ENCODE measurements around the gene TLL2.

TLL2 gene

DNA sequence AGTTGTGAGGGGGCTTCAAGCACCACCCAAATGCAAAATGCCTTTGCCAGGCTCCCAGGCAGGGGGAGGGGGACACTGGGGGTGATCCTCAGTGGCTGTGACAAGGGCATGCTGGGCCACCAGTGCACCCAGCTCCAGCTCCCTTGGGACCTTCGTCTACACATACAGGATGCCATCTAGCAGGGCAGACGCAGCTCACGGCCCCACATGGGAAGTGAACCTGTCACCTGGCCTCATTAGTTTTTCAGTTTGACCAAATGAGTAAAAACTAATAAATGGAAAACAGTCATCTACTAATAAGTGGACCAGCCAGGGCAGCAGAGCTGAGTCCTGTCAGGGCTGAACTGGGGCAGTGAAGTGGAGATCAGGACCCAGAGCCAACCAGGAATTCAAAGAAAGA, 50.2 kb downstream of the TLL2 start:
- no peak for DNase-seq (ENCODE audit: low read depth)

DNA sequence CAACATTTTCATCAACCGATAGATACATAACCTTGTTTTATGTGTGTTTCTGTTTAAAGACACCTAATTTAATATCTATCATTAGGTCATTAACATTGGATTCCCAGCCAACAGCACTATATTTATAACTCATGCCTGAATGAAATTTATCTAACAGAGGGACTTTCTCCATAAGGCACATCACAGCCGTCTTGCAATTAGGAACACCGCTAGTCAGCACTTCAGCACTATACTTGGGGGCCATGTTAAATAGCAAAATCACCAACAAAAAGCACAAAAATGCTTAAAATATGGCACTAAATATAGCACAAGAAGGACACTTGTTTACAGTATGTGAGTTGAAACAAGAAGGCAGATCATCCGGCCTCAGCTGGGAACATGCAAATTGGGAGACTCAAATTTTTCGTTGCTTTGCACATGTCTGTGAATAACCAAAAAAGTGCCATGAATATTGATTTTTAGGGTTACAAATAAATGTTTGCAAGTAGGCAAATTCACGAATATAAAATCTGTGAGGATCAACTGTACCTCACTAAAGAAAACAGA, 51.0 kb downstream of the TLL2 start:
- DNase-seq (ENCODE audit: low read depth) = no peak

DNA sequence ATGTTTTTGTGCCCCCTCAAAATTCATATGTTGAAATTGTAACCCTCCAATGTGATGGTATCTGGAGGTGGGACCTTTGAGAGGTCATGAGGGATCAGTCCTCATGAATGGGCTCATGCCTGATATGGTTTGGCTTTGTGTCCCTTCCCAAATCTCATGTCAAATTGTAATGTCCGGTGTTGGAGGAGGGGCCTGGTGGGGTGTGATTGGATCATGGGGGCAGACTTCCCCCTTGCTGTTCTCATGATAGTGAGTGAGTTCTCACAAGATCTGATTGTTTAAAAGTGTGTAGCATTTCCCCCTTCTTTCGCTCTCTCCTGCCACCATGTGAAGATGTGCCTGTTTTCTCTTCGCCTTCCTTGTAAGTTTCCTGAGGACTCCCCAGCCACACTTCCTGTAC, 53.4 kb downstream of the TLL2 start:
- no peak for DNase-seq (ENCODE audit: low read depth)

DNA sequence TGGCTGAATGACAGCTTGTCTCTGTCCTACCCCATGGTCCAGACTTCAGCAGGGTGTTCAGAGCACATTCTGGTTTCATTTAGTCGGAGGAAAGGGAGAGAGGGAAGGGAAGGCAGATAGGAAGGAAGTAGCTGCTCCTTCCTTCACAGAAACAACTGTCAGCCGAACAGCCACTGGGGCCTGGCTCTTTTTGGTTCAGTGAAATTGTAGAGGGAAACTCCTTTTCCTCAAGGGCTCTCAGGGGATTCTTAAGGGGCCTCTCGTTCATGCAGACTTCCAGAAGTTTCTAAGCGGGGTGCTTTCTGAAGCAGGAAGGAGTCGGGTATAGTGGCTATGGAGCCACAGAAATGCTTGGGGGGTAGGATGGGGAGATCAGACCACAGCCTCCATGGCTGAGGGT, 56.4 kb downstream of the TLL2 start:
- no peak for DNase-seq (ENCODE audit: low read depth)

DNA sequence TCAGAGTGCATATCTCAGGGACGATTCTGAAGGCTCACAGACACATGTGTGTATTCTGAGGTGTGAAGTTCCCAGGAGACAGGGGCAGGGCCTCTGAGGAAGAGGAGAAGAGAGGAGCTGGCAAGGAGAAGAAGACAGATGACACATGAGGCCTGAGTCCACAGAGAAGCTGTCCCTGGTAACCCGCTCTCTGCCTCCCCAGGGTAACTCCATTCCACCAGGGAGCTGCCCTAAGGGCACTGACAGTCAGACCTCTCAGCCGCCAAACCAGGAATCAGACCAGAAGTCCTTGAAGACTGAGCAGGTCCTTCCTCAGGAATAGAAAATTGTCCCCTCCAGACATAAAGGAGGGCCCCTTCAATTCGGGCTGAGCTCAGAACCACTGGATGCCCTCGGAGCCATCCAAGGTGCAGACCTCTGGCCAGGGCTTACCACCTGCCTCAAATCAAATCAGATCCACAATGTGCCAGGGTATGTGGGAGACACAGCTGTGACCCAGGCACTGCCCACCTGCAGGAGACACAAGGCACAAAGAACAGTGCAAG, 57.4 kb downstream of the TLL2 start:
- no peak for DNase-seq (ENCODE audit: low read depth)

DNA sequence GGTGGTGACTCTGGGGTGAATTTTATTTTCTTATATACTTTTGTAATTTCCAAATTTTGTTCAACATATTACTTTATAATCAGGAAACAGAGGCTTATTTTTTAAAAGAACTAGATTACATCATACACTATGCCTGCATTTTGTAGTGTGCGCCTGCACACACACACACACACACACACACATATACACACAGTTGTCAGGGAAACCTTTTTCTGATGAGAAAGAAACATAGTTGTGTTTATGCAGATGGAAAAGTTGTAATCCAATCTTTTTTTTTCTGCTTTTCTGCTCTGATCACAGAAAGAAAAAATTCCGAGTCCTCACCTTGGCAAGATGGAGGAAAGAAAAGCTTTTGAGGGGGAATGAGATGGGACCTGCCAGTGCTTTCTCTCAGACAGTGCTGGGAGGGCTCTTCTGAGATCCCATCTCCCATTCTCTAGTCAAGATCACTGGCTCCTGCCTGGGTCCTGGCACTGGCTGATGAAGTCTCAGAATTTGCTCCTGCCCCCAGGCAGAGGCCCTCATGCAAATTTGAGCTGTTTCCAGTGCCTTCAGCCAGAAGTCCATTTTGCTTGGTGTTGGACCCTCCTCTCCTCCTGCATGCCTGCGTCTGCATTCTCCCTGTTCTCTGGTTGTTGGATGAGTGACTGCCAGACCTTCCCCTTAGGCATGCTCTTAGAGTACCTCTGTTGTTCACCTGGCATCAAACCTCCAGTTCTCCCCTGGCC, 59.7 kb downstream of the TLL2 start:
- no peak for DNase-seq (ENCODE audit: low read depth)

DNA sequence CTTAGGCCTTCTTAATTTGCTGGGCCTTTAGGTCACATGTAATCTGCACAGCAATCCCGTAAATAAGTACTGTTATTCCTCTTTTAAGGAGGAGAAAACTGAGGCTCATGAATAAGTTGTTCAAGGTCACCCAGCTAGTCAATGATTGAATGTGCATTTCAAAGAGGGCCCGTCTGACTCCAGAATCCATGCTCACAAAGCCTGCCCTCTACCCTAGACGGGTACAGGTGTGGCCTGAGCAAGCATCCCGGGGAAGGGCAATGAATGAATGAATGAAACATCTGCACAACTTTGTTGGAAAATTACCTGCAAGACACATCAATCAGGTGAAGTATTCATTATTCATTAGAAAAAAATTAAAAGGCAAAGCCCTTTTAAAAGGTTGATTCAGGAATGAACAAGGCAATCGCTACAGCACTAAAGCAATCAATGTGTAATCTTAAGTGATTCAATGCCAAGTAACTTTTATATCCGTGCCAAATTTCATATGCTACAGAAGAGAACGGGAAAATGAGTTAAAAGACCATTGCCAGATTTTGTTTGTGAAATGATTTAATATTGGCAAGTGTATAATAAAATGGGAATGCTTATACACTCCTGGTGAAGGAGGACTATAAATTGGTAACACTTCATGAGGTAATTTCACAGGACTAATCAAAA, 61.1 kb downstream of the TLL2 start:
- DNase-seq (ENCODE audit: low read depth) = no peak

DNA sequence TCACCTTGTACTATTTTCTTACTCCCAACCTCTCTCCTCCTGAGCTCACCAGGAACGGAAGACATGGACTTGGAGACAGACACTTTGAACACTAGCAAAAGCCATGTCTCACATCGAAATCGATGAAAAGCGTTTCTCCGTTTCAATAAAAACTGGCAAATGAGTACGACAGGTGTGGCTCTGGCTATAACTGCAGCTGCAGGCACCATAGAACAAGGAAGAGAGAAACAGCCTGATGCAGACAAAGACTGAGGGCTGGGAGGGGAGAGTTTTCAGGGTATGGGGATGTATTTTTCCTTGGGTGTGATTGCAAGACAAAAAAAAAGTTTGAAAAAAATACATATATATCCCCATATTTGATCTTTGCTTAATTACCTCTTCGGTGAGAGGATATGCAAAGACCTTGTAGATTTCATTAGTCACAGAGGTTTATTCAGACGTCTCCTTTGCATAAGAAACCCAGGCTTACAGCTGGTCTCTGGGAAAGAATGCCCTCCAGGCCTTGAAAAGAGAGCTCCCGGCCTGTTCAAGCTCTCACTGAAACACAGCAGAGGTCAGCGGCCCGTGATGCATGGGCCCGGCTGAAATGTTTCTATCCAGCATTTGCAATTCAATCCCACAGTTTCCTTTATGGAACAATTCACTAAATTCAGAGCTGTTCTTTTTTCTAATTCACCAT, 63.1 kb downstream of the TLL2 start:
- DNase-seq (ENCODE audit: low read depth) = no peak

DNA sequence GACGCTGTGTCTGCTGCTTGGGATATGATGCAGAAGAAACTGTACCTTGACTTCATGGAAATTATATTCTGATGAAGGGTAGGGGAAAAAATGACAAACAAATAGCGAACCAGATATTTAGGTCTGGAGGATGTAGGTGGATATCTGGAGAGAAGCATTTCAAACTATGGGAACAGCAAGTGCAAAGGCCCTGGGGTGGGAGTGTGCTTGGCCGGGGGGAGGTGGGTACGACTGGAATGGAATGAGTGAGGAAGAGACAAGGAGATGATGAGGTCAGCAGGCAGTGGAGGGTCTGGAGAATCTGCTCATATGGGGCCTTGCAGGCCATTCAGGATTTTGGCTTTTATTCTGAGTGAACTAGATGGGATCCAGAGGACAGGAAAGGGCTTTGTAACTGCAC, 65.2 kb downstream of the TLL2 start:
- DNase-seq (ENCODE audit: low read depth) = no peak

DNA sequence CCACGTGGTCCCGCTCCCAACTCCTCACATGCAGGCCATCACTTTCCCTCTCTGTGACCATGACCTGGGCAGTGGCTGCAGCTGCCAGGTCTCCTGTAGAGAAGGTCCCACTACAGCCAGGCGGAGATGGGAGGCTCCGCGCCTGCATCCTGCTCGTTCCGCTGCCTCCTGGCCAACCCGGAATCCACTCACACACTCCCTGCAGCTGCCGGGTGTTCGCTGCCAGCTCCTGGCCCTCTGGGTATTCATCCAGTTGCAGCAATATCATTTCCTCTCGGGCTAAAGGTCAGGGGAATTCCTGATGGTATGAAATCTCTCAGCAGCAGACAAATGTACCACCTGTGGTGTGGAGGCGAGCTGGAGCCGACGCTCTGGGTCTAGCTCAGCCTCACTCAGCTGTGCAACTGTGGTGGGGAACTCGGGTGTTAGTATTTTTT, 65.7 kb downstream of the TLL2 start:
- no peak for DNase-seq (ENCODE audit: low read depth)

DNA sequence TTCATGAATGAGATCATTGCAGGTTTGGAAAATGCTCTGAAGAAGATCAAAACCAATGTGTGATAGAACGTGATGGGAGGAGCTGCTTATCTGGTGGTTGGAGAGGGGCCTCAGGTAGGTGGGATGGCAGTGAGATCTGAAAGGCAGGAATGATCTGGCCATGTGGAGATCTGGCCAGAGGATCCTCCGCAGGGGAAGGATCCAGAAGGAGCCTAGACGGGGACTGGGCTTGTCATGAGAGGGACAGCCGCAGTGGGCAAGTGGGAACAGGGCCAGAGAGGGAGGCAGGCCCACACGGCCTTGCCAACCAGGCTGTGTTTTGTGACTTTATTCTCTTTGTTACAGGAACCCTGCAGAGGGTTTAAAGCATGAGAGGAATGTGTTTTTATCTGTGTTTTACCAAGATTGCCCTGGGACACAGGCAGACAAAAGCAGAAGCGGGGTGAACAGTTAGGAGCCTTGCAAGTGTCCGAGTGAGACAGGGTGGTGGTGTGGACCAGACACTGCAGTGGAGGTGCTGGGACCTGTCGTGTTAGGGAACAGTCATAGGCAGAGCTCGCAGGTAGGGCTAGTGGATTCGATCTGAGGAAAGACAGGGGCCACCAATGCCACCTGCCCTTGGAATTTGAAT, 66.6 kb downstream of the TLL2 start:
- DNase-seq (ENCODE audit: low read depth) = no peak

DNA sequence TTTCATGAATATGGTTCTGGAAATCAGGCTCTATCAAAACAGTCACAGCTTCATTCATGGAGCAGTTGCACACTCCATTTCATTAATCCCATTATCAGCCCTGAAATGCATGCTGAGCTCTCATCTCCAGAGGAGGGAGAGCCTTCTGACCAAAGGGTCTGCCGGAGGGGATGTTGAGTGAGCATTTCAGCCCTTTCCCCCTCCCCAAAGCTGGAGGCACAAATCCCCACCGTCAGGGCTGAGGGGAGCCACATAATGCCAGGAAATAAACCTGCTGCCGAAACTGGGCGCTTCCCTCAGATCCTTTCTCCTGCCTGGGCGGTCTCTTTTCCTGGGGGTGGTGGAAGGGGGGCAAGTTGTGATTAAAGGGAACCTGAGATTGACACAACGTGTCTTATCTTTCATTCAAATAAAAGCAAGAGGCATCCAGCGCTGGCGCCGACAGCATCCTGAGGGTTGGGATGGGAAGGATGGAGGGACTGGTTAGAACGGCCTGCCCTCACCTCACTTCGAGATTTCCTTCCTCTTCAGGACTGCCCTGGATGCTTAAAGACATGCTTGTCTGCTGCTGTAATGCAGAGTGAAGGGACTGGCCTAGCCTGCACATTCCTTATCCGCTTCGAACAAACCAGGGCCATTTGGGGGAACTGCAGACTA, 71.6 kb downstream of the TLL2 start:
- no peak for DNase-seq (ENCODE audit: low read depth)

DNA sequence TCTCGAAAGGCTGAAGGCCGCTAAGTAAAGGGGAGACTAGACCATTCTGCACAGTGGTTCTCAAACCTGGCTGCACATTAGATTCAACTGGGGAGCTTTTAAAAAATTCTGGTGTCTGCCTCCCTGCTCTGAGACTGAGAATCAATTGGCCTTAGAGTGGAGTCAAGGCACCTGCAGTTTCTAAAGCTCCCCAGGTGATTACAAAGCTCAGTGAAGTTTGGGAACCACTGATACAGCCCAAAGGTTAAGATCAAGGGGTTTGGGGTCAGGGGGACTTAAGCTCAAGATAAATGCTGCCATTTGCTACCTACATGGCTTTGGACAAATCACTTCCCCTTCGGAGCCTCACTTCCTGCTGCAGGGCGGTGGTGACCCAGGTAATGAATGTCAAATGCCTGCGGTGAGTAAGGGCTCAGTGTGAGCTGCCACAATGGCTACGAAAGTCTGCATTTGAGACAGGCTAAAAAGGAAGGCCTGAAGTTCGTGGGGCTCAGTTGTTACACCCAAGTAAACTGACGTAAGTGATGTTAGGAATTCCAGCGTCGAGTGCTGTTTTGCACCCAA, 72.3 kb downstream of the TLL2 start:
- DNase-seq (ENCODE audit: low read depth) = no peak

DNA sequence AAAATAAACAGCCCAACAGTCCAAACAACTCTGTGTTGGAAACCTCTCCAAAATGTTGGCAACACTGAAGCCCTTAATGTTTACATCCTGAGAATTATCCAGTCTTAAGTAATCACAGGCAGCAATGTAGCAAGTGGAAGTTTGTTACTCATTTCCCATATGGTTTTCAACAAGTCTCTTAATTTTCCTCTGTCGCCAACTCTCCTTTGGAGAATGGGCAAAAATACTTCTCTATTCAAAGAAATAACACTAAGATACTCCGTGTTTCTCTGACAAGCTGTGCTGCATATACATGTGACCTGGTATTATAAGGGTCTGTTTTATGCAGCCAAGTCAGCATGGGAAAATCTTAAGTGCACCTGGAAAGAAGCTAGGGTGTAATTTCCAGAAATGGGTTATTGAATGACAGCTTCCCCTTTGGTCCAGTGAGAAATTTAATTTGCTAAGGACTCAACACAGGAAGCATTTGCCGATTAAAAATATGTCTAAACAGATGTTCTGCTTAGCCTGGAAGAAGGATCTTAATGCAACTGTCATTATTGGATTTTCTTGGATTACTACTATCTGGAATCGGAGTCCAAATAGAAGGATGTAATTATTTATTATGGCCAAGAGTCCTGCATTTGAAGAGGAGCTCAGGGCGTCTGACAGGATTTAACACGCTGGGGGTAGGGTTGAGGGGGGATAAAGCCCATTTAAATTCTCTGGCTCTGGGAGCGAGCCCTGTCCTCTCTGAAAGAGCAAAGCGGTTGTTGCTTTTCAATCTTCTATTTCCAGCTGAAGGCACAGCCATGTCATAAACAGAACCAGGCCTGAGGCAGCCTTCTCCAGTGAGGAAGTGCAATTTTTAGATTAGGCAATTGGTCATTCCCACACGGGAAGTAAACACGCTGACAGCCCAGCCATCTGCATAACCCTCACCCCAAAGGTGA, 73.1 kb downstream of the TLL2 start:
- no peak for DNase-seq (ENCODE audit: low read depth)

DNA sequence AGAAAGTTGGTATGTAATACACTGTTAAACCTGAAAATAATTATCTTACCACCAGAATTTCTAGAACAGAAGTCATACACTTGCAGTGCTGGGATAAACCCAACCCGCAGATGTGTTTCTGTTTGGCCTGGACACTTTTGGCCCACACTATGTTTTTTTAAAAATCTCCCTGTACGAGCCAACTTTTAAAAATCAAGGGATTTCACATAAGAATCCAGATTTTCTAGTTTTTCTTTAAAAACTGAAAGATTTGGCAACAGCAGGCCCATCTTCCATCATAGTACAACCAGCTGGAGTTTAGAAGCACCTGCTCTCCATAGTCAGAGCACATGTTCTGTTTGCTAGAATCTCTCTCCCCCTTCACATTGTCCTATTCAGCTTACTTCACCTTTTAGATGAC, 74.0 kb downstream of the TLL2 start:
- DNase-seq (ENCODE audit: low read depth) = no peak

DNA sequence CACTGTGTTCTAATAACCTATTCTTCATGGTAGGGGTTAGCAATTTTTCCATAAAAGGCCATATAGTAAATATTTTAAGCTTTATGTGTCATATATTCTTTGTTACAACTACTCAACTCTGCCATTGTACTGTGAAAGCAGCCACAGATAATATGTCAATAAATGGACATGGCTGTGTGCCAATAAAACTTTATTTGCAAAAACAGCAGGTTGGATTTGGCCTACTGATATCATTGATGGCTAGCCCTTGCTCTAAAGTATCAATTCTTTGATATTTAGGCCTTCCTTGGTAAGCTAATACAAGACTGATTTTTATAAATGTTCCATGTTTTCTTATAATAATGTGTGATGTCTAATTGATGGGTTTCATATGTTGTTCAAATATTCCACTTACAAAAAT, 77.7 kb downstream of the TLL2 start:
- no peak for DNase-seq (ENCODE audit: low read depth)

DNA sequence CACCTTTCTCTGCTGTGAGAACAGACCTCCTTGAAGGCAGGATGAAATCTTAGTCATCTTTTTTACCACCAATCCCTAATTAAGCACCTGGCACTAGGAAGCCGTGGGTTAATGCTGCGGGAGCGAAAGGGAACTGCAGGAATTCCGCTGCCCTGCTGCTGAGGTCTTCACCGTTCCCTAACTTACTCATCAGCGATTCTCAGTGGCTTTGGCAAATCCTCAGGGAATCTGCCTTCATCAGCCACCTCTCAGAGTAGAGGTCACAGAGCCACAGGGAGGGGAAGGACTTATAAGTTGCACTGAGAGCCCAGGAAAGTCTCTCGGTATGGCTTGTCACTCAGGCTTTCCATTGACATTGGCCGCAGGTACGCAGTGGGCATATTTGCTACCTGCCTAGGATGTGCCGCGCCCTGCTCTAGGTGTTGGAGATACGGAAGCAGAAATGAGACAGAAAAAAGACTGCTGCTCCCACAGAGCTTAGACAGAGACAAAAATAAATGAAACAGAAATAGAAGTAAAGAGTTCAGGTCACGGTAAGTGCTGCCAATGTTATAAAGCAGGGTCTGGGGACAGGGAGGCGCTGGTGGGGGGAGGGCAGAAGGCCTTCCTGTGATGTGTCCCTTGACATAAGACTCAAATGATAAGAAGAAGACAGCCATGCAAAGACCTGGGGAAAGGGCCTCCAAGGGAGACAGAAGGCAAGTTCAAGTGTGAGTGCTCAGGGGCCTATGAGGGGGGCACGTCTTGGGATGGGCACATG, 82.3 kb downstream of the TLL2 start:
- no peak for DNase-seq (ENCODE audit: low read depth)

DNA sequence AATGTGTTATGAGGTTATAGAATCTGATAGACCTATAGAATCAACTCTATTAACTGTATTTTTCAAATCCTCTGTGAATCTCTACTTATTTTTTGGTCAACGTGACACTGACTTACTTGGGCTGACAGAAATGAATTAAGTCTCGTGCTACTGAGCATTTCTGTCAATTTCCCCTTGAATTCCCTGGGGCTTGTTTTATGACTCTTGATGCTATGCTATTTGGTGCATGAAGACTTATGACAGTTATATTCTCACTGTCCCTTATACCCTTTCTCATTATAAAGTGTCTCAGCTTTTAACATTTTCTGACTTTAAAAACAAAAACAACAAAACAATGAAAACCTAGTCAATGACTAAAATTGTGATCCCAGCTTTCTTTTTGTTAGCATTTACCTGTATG, 86.4 kb downstream of the TLL2 start:
- DNase-seq (ENCODE audit: low read depth) = no peak

DNA sequence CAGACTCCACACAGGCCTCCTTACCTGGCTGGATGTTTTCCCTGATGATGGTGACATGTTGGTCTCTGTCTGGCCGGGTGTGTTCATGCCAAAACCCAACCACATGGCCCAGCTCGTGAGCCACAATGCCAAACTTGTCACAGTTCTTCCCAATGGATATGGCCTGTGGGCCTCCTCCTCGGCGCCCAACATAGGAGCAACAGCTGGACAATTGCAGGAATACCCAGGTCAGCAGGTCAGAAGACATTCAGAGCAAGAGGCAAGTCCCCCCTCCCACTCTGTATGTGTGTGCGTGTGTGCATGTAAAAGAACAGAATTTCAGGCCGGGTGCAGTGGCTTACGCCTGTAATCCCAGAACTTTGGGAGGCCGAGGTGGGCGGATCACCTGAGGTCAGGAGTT, 91.2 kb downstream of the TLL2 start:
- DNase-seq (ENCODE audit: low read depth) = no peak

DNA sequence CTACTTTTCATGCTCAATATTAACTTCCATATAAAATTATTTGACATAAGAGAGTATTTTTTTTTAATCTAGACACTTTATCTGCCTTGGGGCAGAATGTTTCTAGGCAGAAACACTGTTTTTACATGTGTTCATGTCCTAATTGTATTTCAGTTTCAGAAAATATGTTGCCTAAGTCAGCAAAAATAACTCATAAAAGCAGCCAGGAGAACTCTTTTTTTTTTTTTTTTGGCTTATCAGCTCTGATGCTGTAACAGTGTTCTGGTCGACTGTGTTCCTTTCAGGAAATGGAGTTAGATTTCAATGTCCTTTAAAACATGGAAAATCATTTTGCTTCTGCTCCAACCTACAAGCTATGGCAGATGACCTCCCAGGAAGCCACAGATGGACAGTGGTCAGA, 91.7 kb downstream of the TLL2 start:
- no peak for DNase-seq (ENCODE audit: low read depth)
